ENCODE measurements around the gene SIN3B. TPM values are rescaled to one million over a fixed set of nuclear protein-coding genes. Genes with fewer than 3 reads are reported as not detected.

Gene SIN3B
- total RNA-seq, 2 donors from 2014 or later: 19.8 to 31.0 TPM

DNA sequence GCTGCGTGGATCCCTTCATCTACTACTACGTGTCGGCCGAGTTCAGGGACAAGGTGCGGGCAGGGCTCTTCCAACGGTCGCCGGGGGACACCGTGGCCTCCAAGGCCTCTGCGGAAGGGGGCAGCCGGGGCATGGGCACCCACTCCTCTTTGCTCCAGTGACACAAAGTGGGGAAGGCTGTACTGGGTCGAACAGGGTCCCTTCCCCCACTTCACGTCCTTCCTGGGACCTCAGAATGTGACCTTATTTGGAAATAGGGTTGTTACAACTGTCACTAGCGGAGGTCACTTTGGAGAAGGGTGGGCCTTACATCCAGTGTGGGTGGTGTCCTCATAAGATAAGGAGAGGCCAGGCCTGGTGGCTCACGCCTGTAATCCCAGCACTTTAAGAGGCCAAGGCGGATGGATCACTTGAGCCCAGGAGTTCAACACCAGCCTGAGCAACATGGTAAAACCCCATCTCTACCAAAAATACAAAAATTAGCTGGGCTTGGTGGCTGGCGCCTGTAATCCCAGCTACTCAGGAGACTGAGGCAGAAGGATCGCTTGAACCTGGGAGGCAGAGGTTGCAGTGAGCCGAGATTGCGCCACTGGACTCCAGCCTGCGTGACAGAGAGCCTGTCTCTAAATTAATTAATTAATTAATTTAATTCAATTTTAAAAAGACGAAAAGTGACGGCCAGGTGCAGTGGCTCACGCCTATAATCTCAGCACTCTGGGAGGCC lies 61.4 kb downstream of the SIN3B start:
- no peak overlapping the region for H3K9ac ChIP-seq (ENCODE audit: low read depth in 2 of 2, low read length in 2 of 2)
- no peaks in the 10 kb centered on the region for H3K36me3 ChIP-seq
- H3K4me1 ChIP-seq: no peaks in the 10 kb centered on the region
- no peak overlapping the region for H3K4me3 ChIP-seq
- no peaks in the 10 kb centered on the region for H3K27me3 ChIP-seq
- no peak overlapping the region for H3K27ac ChIP-seq
- DNase-seq: no peak
- no peaks in the 10 kb centered on the region for H3K9me3 ChIP-seq
- intact Hi-C loops (cut with DNase I): no loop called here
- TF ChIP-seq, protein P1, sequence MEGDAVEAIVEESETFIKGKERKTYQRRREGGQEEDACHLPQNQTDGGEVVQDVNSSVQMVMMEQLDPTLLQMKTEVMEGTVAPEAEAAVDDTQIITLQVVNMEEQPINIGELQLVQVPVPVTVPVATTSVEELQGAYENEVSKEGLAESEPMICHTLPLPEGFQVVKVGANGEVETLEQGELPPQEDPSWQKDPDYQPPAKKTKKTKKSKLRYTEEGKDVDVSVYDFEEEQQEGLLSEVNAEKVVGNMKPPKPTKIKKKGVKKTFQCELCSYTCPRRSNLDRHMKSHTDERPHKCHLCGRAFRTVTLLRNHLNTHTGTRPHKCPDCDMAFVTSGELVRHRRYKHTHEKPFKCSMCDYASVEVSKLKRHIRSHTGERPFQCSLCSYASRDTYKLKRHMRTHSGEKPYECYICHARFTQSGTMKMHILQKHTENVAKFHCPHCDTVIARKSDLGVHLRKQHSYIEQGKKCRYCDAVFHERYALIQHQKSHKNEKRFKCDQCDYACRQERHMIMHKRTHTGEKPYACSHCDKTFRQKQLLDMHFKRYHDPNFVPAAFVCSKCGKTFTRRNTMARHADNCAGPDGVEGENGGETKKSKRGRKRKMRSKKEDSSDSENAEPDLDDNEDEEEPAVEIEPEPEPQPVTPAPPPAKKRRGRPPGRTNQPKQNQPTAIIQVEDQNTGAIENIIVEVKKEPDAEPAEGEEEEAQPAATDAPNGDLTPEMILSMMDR (IDR thresholded peaks at IDR 0.05): no peak

DNA sequence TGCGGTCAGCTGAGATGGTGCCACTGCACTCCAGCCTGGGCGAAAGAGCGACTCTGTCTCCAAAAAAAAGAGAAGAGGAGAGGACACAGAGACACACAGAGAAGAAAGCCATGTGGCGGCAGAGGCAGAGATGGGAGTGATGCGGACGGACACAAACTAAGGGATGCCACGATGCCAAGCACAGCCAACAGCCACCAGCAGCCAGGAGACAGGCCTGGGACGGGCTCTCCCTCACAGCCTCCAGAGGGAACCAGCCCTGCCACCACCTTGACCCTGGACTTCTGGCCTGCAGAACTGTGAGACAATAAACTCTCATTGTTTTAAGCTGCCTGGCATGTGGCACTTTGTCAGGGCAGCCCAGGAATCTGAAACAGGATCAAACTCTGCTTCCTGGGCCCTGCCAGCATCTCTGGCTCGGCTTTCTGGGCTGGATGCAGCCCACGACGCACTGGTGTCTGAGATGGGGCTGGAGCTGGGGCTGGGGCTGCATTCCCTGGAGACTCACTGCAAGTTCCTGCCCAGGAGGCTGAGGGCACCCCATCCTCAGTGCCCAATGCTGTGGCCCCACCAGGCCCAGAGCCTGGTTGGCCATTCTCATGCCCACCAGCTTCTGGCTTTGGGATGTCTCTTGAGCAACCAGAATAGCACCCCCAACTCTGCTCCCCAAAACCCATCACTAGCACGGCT lies 62.6 kb downstream of the SIN3B start:
- H3K9ac ChIP-seq (ENCODE audit: low read depth in 2 of 2, low read length in 2 of 2): no peak overlapping the region
- DNase-seq: no peak
- TF ChIP-seq, protein P1 (IDR thresholded peaks at IDR 0.05): no peak
- no peaks in the 10 kb centered on the region for H3K4me1 ChIP-seq
- intact Hi-C loops (cut with DNase I): no loop called here
- H3K27me3 ChIP-seq: peaks cover 7% of the 10 kb centered on the region
- no peaks in the 10 kb centered on the region for H3K9me3 ChIP-seq
- no peak overlapping the region for H3K27ac ChIP-seq
- H3K36me3 ChIP-seq: no peaks in the 10 kb centered on the region
- H3K4me3 ChIP-seq: no peak overlapping the region

DNA sequence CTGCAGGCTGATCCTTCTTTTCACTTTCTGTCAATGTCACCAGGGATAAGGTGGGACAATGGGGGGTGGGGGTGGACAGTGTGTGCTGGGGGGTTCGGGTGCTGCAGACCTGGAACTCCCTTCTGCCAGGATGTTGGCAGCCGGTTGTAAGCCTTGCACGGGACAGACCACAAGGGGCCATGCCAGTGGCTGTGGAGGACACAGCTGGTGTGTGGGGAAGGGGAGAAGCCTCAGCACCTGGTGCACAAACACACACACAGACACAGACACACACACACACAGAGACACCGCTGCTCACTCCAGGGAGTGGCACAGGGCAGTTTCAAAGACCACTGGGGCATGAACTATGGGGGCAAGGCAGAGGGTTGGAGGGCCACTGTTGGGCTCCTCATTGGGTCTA lies 63.2 kb downstream of the SIN3B start:
- H3K27ac ChIP-seq: no peak overlapping the region
- DNase-seq: no peak
- H3K27me3 ChIP-seq: peaks cover 7% of the 10 kb centered on the region
- H3K4me1 ChIP-seq: no peaks in the 10 kb centered on the region
- H3K9me3 ChIP-seq: no peaks in the 10 kb centered on the region
- TF ChIP-seq, protein P1 (IDR thresholded peaks at IDR 0.05): no peak
- no peak overlapping the region for H3K4me3 ChIP-seq
- H3K9ac ChIP-seq (ENCODE audit: low read depth in 2 of 2, low read length in 2 of 2): no peak overlapping the region
- intact Hi-C loops (cut with DNase I): no loop called here
- no peaks in the 10 kb centered on the region for H3K36me3 ChIP-seq

DNA sequence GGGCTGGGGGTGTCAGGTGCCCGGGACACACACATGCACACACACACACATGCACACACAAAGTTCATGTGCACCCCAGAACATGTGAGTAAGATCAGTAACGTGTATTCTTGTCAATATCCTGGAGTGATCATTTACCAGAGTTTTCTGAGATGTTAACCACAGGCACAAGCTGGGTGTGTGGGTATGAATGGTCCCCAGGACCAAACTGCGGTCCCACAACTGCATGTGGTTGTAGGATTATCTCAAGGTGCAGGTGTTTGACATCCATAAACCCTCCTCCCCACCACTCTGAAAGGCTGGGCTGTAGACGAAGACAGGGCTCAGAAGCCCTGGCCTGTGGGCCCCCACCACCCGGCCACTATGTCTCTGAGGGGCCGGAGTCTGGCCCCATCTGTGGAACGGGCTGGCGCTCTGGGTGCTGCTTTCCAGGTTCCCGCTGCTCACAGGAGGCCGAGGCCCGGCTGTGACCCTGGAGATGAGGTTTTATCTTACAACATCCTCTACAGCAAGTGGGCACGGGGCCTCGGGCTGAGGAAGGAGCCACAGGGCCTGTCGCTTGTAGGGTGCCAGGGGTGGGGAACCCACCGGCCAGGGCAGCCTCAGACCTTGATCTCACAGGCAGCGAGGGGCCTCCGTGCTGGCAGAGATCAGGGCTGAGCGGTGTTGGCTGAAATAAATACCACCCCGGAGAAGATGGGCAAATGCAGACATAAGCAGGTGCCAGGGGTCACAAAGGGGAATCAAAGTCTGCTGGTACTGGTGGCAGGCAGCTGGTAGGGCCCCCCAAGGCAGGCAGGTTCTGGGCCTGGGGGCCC lies 63.9 kb downstream of the SIN3B start:
- no peak for DNase-seq
- Histone ChIP-seq H3K36me3 (no peaks in the 10 kb centered on the region), H3K4me3 (no peak overlapping the region), H3K9me3 (no peaks in the 10 kb centered on the region), H3K4me1 (no peaks in the 10 kb centered on the region), H3K9ac (ENCODE audit: low read depth in 2 of 2, low read length in 2 of 2) (no peak overlapping the region), H3K27me3 (peaks cover 7% of the 10 kb centered on the region), H3K27ac (no peak overlapping the region)
- intact Hi-C loops (cut with DNase I): no loop called here
- TF ChIP-seq, protein P1 (IDR thresholded peaks at IDR 0.05): no peak

DNA sequence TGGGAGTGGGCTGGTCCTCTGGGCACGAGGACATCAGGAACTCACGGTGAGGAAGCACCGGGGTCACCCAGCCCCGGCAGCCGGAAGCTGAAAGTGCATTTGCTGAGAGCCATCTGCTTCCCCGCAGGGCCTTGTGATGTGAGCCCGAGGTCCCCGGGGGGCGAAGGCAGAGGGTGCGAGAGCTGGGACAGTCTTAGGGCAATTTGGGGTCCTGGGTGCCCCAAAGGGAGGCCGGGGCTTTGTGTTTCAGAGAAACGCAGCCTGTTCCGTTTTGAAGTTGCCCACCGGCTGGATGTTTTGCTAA lies 64.4 kb downstream of the SIN3B start:
- Histone ChIP-seq H3K9me3 (no peaks in the 10 kb centered on the region), H3K27me3 (peaks cover 7% of the 10 kb centered on the region), H3K9ac (ENCODE audit: low read depth in 2 of 2, low read length in 2 of 2) (no peak overlapping the region), H3K36me3 (no peaks in the 10 kb centered on the region), H3K4me3 (no peak overlapping the region), H3K27ac (no peak overlapping the region), H3K4me1 (no peaks in the 10 kb centered on the region)
- TF ChIP-seq, protein P1 (IDR thresholded peaks at IDR 0.05): no peak
- intact Hi-C loops (cut with DNase I): no loop called here
- no peak for DNase-seq
